Loucy (cell line): Measurements from ENCODE around the gene SULT2B1.

Experiments used
- H2AFZ ChIP-seq: fragments of 200-600 bp; sonication (generic); 2 replicates; pipeline ENCODE4 v1.6.0; 2016; ENCODE audit warnings: antibody characterized with exemption, mild to moderate bottlenecking, low read length, moderate library complexity
- H3F3A ChIP-seq: fragments of 200-600 bp; 2 replicates; pipeline ENCODE4 v1.6.0; 2016; ENCODE audit warnings: antibody characterized with exemption, low read depth, mild to moderate bottlenecking
- H3K27me3 ChIP-seq: fragments of 200-600 bp; sonication (generic); 2 replicates; pipeline ENCODE4 v1.6.1; 2014; ENCODE audit warnings: low read length, mild to moderate bottlenecking; ENCODE audit not compliant: insufficient read depth, poor library complexity, severe bottlenecking
- H3K36me3 ChIP-seq: fragments of 200-600 bp; sonication (generic); 2 replicates; pipeline ENCODE4 v1.6.1; 2016; ENCODE audit warnings: low read length; ENCODE audit not compliant: insufficient read depth
- H3K4me1 ChIP-seq: fragments of 200-600 bp; sonication (generic); 2 replicates; pipeline ENCODE4 v1.5.1; 2014; ENCODE audit warnings: low read length, mild to moderate bottlenecking; ENCODE audit not compliant: insufficient read depth, poor library complexity, severe bottlenecking
- H3K4me2 ChIP-seq: fragments of 200-600 bp; sonication (generic); 2 replicates; pipeline ENCODE4 v1.6.0; 2014; ENCODE audit warnings: antibody characterized with exemption, low read length, low read depth, mild to moderate bottlenecking; ENCODE audit not compliant: poor library complexity, severe bottlenecking
- H3K4me3 ChIP-seq: fragments of 200-600 bp; sonication (generic); 2 replicates; pipeline ENCODE4 v1.5.1; 2014; ENCODE audit warnings: low read length, mild to moderate bottlenecking, mixed read lengths; ENCODE audit not compliant: poor library complexity, severe bottlenecking
- H3K79me2 ChIP-seq: fragments of 200-600 bp; sonication (generic); 2 replicates; pipeline ENCODE4 v1.6.1; 2014; ENCODE audit warnings: low read length; ENCODE audit not compliant: insufficient read depth
- H3K9ac ChIP-seq: fragments of 200-600 bp; sonication (generic); 2 replicates; pipeline ENCODE4 v1.6.0; 2014; ENCODE audit warnings: mild to moderate bottlenecking, low read depth, low read length, moderate library complexity; ENCODE audit not compliant: poor library complexity, severe bottlenecking
- H3K9me2 ChIP-seq: fragments of 200-600 bp; sonication (generic); replicated peaks from 2 replicates; pipeline ENCODE4 v1.6.1; 2016; ENCODE audit warnings: low read depth, low read length, mixed read lengths
- H3K9me3 ChIP-seq: fragments of 200-600 bp; sonication (generic); 2 replicates; pipeline ENCODE4 v1.6.1; 2014; ENCODE audit warnings: mild to moderate bottlenecking, antibody characterized with exemption, low read length, low read depth; ENCODE audit not compliant: insufficient read depth
- H4K20me1 ChIP-seq: fragments of 200-600 bp; sonication (generic); 2 replicates; pipeline ENCODE4 v1.6.0; 2014; ENCODE audit warnings: antibody characterized with exemption, low read length, mild to moderate bottlenecking; ENCODE audit not compliant: insufficient read depth, poor library complexity, severe bottlenecking
- EZH2phosphoT487 ChIP-seq: fragments of 200-600 bp; IDR thresholded peaks from 2 replicates; pipeline ENCODE4 v1.6.1; 2018; ENCODE audit warnings: antibody characterized with exemption, mild to moderate bottlenecking, moderate library complexity, borderline replicate concordance
- TF ChIP-seq, protein P1 (sequence below): fragments of 200-600 bp; sonication (generic); conservative IDR thresholded peaks from 2 replicates; pipeline ENCODE4 v1.5.1; 2014; ENCODE audit warnings: mild to moderate bottlenecking, antibody characterized with exemption, low read length

SULT2B1 gene

GRCh38 chr19:48520134-48520533 is 31.8 kb upstream of the SULT2B1 start:
- H3K79me2 ChIP-seq, result no peaks in the 10 kb centered on the region
- H4K20me1 ChIP-seq, result no peaks in the 10 kb centered on the region
- no peaks in the 10 kb centered on the region for H3K9me3 ChIP-seq
- H3K36me3 ChIP-seq, result no peaks in the 10 kb centered on the region
- no peak overlapping the region for H3K4me3 ChIP-seq
- no peaks in the 10 kb centered on the region for H3K4me1 ChIP-seq
- H3K9me2 ChIP-seq, result no peaks in the 10 kb centered on the region
- no peaks in the 10 kb centered on the region for H3K27me3 ChIP-seq
- no peak overlapping the region for H2AFZ ChIP-seq
- no peak for TF ChIP-seq EZH2phosphoT487
- TF ChIP-seq, protein P1, sequence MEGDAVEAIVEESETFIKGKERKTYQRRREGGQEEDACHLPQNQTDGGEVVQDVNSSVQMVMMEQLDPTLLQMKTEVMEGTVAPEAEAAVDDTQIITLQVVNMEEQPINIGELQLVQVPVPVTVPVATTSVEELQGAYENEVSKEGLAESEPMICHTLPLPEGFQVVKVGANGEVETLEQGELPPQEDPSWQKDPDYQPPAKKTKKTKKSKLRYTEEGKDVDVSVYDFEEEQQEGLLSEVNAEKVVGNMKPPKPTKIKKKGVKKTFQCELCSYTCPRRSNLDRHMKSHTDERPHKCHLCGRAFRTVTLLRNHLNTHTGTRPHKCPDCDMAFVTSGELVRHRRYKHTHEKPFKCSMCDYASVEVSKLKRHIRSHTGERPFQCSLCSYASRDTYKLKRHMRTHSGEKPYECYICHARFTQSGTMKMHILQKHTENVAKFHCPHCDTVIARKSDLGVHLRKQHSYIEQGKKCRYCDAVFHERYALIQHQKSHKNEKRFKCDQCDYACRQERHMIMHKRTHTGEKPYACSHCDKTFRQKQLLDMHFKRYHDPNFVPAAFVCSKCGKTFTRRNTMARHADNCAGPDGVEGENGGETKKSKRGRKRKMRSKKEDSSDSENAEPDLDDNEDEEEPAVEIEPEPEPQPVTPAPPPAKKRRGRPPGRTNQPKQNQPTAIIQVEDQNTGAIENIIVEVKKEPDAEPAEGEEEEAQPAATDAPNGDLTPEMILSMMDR, result no peak
- no peak overlapping the region for H3K4me2 ChIP-seq
- no peak overlapping the region for H3K9ac ChIP-seq
- H3F3A ChIP-seq, result no peaks in the 10 kb centered on the region

DNA sequence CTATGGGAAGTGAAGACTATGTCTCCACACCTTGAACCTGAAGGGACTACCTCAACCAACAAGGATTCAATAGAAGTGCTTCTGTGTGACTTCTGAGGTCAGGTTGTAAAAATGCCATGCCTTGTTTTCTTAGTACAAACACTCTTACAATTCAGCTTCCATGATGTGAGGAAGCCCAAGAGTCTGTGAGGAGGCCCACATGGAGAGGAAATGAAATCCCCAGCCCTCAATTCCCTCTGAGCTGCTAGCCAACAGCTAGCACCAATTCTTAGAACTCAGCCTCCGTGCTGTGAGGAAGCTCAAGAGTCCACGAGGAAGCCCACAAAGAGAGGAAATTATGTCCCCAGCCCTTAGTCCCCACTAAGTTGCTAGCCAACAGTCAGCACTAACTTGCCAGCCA is 27.8 kb upstream of the SULT2B1 start:
- no peak overlapping the region for H3K4me3 ChIP-seq
- no peaks in the 10 kb centered on the region for H3K9me3 ChIP-seq
- no peaks in the 10 kb centered on the region for H3K9me2 ChIP-seq
- H3K79me2 ChIP-seq, result no peaks in the 10 kb centered on the region
- H3K27me3 ChIP-seq, result no peaks in the 10 kb centered on the region
- no peaks in the 10 kb centered on the region for H3F3A ChIP-seq
- no peaks in the 10 kb centered on the region for H4K20me1 ChIP-seq
- no peak for TF ChIP-seq EZH2phosphoT487
- no peaks in the 10 kb centered on the region for H3K4me1 ChIP-seq
- H3K36me3 ChIP-seq, result no peaks in the 10 kb centered on the region
- no peak overlapping the region for H2AFZ ChIP-seq
- no peak overlapping the region for H3K9ac ChIP-seq
- no peak overlapping the region for H3K4me2 ChIP-seq

GRCh38 chr19:48524732-48525131 is 27.2 kb upstream of the SULT2B1 start:
- Histone ChIP-seq H3K4me2 (no peak overlapping the region), H3K9ac (no peak overlapping the region), H3K9me3 (no peaks in the 10 kb centered on the region), H3K4me1 (no peaks in the 10 kb centered on the region), H3F3A (no peaks in the 10 kb centered on the region), H3K79me2 (no peaks in the 10 kb centered on the region), H3K36me3 (no peaks in the 10 kb centered on the region), H3K27me3 (no peaks in the 10 kb centered on the region), H2AFZ (no peak overlapping the region), H4K20me1 (no peaks in the 10 kb centered on the region), H3K9me2 (no peaks in the 10 kb centered on the region), H3K4me3 (no peak overlapping the region)
- no peak for TF ChIP-seq EZH2phosphoT487
- TF ChIP-seq, protein P1, result no peak

GRCh38 chr19:48529156-48529555 is 22.8 kb upstream of the SULT2B1 start:
- Histone ChIP-seq H3K4me3 (no peak overlapping the region), H3K27me3 (no peaks in the 10 kb centered on the region), H3K4me2 (no peak overlapping the region), H3F3A (no peaks in the 10 kb centered on the region), H2AFZ (no peak overlapping the region), H3K36me3 (no peaks in the 10 kb centered on the region), H3K9me2 (no peaks in the 10 kb centered on the region), H3K9me3 (no peaks in the 10 kb centered on the region), H3K9ac (no peak overlapping the region), H3K79me2 (no peaks in the 10 kb centered on the region), H4K20me1 (no peaks in the 10 kb centered on the region), H3K4me1 (no peaks in the 10 kb centered on the region)
- TF ChIP-seq, protein P1, result no peak
- no peak for TF ChIP-seq EZH2phosphoT487
